ENCODE data around the gene HOXA5.
A peak's percentile ranks its signal among the peaks of the same experiment; 100 is the strongest.

Gene HOXA5

GRCh38 chr7:27158436-27159265 lies 15.2 kb upstream of the HOXA5 start:
- DNase-seq = no peak

GRCh38 chr7:27157702-27158431 lies 14.4 kb upstream of the HOXA5 start:
- no peak for DNase-seq

GRCh38 chr7:27156916-27157701 lies 13.6 kb upstream of the HOXA5 start:
- no peak for DNase-seq

- no peak for DNase-seq
These were observed 13.0 kb upstream of the HOXA5 start, which contains the start of gene HOXA7 for GRCh38 chr7:27156508-27156898. Gene HOXA7 (minus strand): TSS chr7:27156675. CDS start chr7:27156545, 130 bp downstream.

- no peak for DNase-seq
These were observed 12.5 kb upstream of the HOXA5 start for GRCh38 chr7:27155816-27156507.

- no peak for DNase-seq
These were observed 11.7 kb upstream of the HOXA5 start for GRCh38 chr7:27154901-27155815.

- no peak for DNase-seq
These were observed 10.9 kb upstream of the HOXA5 start for GRCh38 chr7:27154369-27154768.

- no peak for DNase-seq
These were observed 10.0 kb upstream of the HOXA5 start for GRCh38 chr7:27153526-27153925.

GRCh38 chr7:27152816-27153442 lies 9.4 kb upstream of the HOXA5 start:
- no peak for DNase-seq

GRCh38 chr7:27151931-27152815 lies 8.7 kb upstream of the HOXA5 start, which contains the start of gene HOXA3:
Gene HOXA3 (minus strand): TSS chr7:27152583. CDS start chr7:27110640, 41,943 bp downstream.
- no peak for DNase-seq

GRCh38 chr7:27151341-27151930 lies 8.0 kb upstream of the HOXA5 start:
- no peak for DNase-seq

- peak in 3 of 4 experiments; percentile 36 to 52 (median 36) for DNase-seq
These were observed 7.3 kb upstream of the HOXA5 start for GRCh38 chr7:27150568-27151340.

GRCh38 chr7:27149842-27150567 lies 6.5 kb upstream of the HOXA5 start:
- no peak for DNase-seq

- no peak for DNase-seq
These were observed 5.5 kb upstream of the HOXA5 start for GRCh38 chr7:27148756-27149641.

- DNase-seq = no peak
These were observed 4.7 kb upstream of the HOXA5 start for GRCh38 chr7:27148031-27148755.

Measured in activated naive CD4-positive, alpha-beta T cell (primary cell).